ENCODE measurements around the gene ADAMTS14.
"Not testable (repeated sequence)": the region's sequence is repeated elsewhere in the genome, so short reads cannot be mapped to it uniquely, and the experiment has no call there.

The ADAMTS14 gene

DNA sequence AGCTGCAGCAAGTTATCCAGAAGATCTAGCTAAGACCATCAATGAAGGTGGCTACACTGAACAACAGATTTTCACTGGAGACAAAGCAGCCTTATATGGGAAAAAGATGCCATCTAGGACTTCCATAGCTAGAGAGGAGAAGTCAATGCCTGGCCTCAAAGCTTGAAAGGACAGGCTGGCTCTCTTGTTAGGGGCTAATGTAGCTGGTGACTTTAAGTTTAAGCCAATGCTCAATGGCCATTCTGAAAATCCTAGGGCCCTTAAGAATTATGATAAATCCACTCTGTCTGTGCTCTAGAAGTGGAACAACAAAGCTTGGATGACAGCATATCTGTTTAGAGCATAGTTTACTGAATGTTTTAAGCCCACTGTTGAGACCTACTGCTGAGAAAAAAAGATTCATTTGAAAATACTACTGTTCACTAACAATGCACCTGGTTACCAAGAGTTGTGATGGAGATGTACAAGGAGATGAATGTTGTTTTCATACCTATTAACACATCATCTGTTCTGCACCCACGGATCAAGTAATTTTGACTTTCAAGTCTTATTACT, 13.6 kb upstream of the ADAMTS14 start:
- DNase-seq, result no peak

DNA sequence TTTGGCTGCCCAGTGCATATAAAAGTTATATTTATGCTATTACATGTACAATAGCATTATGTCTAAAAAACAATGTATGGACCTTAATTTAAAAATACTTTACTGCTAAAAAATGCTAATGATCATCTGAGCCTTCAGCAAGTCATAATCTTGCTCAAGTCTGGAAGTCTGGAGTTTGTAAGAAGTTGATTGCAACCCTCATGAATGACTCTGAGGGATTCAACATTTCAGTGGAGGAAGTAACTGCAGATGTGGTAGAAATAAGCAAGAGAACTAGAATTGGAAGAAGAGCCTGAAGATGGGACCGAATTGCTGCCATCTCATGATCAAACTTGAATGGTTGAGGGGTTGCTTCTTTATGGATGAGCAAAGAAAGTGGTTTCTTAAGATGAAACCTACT, 13.0 kb upstream of the ADAMTS14 start:
- no peak for DNase-seq

DNA sequence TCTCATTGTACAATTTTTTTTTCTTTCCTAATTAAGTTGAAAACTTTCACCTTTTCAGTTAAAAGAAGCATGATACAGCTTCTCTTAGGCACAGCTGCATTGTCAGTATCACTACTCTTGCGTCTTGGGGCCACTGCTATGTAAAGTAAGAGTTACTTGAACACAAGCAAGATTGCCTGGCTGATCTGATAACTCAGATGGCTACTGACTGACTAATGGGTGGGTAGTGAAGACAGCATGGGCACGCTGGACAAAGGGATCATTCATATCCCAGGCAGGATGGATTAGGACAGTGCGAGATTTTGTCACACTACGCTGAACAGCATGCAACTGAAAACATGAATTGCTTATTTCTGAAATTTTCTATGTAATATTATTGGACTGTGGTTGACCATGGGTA, 11.6 kb upstream of the ADAMTS14 start:
- DNase-seq, result no peak

DNA sequence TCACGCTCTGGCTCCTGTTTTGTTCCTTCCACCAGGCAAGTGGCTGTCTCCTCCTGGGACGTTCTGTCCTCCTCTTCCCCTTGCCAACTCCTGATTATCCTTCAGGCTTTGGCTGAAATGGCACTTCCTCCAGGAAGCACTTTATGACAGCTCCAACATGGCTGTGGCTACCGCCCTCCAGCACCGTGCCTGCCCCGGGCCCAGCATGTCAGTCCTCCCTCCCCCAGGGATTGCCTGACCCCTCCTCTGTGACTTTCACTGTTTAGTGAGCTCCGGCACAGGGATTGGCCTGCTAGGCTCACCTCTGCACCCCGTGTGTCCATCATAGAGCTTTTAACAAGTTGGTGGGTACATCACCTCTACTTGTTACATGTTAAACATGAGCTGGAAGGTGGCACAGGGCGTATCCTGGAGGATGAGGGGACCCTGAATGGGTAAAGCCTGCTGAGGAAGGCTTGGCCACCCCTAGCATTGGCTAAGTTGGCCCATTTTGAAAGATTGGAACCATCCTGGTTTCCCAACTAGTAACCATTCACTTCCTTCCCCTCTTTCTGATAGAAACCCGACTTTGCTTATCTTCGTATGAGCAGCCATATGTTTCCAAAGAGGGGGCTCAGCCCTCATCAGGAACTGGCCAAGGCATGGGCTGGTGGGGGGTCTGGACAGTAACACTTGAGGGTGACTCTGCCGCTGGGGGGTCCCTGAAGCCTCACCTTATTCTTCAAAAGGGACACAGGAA, 10.5 kb upstream of the ADAMTS14 start:
- DNase-seq, result no peak

DNA sequence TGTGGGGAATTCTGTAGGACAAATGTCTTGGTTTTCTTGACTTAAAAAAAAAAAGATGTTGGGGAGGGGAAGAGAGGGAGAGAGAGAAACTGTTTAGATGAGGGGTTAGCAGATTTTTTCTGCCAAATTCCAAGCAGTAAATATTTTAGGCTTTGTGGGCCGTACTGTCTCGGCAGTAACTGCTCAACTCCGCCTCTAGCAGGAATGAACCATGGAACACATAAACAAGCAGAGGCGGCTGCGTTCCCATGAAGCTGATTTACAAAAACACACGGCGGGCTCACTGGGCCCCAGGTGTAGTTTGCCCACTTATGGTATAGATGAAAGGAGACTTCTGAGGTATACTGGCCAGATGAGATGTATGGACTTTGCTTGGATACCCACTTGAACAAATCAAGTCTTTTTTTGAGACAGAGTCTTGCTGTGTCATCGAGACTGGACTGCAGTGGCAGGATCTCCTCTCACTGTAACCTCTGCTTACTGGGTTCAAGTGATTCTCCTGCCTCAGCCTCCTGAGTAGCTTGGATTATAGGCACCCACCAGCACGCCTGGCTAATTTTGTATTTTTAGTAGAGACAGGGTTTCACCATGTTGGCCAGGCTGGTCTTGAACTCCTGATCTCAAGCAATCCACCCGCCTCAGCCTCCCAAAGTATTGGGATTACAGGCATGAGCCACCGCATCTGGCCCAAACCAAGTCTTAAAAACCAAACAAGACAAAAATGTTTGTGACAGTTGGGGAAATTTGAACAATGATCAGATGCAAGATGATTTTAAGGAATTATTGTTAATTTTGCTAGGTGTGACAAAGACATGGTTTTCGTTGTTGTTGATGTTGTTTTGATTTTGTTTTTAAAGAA, 9.7 kb upstream of the ADAMTS14 start:
- no peak for DNase-seq

DNA sequence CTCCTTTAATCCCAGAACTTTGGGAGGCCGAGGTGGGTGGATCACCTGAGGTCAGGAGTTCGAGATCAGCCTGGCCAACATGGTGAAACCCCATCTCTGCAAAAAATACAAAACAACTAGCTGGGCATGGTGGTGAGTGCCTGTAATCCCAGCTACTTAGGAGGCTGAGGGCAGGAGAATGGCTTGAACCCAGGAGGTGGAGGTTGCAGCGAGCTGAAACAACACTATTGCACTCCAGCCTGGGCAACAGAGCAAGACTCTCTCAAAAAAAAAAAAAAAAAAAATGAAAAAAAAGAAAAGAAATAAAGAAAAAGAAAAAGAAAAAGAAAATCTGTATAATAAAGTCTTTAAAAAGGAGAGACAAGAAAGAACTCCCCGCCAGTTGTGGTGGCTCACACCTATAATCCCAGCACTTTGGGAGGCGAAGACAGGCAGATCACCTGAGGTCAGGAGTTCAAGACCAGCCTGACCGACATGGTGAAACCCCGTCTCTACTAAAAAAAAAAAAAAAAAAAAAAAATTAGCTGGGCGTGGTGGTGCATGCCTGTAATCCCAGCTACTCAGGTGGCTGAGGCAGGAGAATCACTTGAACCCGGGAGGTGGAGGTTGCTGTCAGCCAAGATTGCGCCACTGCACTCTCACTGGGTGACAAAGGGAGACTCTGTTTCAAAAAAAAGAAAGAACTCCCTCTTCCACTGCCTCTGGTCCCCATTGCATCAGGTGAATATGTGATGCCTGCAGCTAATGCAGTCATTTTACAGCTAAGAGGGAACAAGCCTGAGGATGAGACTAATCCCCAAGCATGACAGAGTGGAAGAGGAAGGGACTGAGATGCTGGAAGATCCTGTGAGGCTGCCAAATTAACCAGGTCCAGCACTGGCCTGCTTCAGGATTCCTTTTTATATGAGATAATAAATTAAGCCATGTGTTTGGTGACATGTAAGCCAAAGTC, 8.6 kb upstream of the ADAMTS14 start:
- DNase-seq, result not testable (repeated sequence)

DNA sequence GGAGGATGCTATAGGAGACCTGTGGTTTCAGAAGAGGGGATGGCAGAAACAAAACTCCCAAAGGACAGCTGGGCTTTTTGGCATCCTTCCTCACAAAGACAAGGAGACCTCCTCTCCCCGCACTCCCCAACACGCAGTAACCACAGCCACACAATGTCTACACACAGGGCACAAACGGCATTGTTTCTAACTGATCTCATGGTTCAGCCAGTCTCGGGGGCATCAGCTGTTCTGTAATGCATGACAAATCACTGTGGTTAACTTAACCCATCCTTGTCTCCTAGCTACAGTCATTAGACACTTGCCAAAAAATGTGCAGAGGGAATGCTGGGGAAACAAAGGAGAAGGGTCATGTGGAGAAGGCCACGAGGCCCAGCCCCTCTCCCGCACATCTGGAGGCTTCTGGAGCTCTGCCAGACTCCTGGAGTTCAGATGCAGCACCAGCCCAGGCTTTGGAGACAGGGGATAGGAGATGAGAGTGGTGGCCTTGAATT, 7.6 kb upstream of the ADAMTS14 start:
- no peak for DNase-seq

DNA sequence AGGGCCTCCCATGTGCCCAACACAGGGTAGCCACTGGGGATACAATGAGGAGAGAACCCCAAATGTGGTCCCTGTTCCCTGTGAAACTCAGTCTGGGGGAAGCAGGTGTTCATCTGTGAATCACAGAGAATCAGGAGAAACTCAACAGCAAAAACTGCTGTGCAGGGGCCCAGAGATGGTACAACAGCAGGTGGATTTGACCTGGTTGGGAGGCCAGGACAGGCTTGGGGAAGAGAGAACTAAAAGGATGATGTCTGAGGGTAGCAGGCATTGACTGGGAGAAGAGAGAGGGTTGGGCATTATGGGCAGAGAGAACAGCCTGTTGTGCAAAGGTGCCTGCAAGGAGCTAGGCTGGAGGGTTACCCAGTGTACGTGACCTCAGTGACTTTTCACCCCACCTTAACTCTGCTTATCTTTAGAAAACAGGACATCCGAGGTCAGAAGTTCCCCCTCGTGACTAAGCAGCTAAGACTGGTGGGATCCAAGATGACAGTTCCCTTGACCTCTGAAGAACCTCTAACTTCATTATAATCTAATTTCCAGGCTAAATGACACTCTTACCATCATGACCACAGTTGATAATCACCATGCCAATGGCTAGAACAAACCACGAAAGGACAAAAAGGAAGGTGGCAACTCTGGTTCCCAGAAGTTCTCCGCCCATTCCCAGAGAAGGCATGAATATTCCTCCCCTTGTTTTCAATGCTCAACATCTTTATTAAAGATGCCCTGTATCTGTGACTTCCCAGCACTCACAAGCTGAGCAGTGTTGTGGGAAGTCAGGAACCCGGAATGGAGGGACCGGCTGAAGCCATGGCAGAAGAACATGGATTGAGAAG, 5.1 kb upstream of the ADAMTS14 start:
- no peak for DNase-seq

DNA sequence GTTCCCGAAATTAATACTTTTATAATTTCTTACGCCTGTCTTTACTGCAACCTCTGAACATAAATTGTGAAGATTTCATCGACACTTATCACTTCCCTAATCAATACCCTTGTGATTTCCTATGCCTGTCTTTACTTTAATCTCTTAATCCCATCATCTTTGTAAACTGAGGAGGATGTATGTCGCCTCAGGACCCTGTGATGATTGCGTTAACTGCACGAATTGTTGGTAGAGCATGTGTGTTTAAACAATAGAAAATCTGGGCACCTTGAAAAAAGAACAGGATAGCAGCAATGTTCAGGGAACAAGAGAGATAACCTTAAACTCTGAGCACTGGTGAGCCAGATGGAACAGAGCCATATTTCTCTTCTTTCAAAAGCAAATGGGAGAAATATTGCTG, 4.5 kb upstream of the ADAMTS14 start:
- DNase-seq, result not testable (repeated sequence)

DNA sequence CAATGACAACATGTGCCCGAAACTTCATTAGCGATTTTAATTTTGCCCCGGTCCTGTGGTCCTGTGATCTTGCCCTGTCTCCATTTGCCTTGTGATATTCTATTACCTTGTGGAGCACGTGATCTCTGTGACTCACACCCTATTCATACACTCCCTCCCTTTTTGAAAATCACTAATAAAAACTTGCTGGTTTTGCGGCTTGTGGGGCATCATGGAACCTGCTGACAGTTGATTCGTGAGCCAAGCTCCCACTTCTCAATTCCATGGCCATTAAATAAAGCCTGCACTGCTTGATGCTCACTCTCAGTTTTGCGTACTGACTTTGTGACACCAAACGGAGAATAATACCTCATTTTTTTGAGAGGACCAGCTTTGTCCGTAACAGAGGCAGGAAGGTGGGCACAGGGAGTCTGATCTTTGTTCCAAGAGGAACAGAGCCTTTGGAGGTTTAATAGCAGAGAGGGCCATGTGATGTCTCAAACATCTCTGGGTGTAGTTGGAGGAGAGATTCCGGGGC, 3.8 kb upstream of the ADAMTS14 start:
- no peak for DNase-seq

DNA sequence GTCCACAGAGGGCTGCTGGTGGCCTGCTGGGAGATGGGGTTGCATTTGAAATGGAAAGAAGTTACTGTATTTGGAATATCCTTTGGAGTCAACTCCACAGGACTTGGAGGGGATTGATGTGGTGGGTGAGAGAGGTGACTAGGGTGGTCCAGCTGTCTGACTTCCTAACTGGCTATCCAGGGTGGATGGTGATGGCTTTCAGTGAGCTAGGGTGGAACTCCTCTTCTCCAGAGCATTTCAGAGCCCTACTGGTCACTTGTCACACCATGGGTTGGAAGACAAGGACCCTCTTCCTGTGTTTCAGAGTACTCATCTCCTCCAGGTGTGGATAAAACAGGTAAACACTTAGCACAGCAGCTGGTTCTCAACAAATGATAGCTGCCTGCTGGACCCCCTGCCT, 3.3 kb upstream of the ADAMTS14 start:
- no peak for DNase-seq

DNA sequence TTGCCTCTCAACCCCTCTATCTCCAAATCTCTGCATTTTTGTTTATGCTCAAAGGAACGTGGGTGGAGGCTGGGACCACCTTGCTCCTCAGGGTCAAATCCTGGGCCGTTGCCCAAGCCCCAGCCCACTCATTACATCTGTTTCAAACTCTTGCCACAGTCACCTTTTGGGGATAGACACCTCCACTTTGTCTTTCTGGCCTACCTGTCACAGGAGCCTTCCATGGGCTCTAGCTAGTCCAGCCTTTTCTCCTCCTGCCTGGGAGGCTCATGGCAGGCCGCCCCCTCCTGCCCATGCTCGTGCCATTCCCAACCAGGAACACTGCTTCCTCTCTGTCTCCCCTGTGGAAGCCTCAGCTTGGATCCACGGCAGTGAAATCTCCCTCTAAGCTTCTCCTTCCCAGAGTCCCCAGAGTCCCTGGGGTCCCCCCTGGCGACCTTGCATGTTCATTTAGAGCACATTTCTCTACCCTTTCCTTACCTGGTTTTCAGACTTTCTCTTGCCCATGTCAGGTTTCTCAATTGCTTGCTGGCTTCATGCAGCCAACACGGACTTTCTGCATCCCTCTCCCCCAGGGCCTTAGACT, 2.5 kb upstream of the ADAMTS14 start:
- no peak for DNase-seq

DNA sequence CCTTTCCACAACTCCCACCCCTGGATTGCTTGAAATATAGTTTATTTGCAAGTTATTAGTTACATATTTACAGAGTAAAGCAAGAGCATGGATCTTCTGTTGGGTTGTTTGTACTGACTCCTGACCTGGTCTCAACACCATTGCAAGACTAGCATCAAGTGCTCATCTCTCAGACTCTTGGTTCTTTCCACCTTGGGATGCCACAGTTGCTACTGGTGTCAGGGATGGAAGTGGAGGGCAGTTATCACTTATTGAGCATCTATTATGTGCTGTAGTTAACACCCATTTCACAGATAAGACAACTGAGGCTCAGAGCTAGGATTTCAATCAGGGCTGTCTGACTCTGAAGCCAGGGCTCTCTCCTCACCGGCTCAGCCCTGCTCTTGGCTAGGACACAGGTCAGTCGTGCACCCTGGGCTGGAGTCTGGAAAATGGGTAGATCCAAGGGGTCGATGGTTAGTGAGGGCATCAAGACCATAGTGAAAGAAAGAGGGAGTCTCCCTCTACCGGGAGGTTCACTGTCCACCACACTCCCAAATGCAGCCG, 614 bp upstream of the ADAMTS14 start:
- no peak for DNase-seq

DNA sequence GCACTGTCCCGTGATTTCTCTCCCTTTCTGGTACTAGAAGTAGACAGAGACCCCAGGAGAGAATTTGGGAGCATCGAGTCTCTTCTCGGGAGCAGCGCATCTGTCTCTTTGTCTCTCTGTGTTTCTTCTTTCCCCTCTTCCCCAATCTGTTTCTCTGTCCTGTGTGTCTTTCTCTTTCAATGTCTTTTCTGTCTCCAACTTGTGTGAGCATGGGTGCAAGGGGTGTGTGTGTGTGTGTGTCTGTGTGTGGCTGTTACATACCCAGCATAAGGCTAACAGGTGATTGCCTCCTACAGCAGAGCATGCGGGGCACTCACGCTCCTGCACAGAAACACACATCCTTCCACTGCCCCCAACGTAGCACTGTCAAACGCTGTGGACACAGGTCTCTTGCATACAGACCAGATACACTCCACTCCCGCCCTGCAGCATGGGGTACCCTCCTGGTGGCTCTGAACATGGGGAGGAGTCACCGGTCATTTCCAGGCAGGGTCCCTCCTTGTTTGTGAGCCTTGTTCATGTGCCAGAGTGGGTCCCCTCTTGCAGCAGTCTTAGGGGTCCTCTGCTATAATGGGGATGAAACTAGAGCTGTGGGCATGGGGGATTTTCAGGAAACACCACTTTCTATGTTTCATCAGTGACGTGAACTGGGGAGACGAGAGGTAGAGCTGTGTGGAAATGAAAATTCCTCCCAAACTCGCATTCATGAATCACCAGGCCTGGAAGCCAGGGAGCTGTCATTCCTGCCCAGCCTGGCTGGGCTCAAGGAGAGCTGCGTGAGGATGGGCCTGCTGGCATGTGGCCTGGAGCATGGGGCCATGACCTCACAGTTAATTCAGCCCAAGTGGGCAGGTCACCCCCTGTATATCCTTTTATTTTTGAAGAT, 980 bp downstream of the ADAMTS14 start:
- DNase-seq, result no peak

DNA sequence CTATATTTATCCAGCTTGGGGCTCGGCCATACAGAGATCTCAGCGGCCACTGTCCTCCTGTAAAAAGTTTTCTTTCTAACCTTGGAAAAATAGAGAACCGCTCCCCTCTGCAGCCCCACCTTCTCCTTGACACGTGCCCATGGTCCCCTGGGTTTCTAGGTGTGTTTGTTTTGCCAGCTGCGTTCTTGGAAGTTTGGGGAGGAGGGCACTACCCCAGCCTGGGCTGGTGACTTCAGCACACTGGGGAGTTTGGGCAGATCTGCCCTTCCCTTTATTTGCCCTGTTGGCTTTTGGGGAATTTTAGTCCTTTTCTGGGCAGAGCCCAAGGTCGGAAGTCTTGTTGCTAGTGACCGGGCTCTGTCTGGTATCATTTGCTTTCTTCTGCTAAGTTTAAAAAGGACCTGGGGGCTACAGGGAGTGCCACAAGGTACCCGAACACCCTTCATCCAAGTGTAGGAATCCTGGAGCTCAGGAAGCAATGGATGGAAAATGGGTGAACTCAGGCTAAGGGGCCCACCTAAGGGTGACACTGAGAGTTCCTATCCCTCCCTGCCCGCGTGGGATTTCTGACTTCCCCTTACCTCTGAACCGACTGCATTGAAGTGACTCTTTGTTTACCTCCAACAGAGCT, 1.7 kb downstream of the ADAMTS14 start:
- DNase-seq, result no peak

DNA sequence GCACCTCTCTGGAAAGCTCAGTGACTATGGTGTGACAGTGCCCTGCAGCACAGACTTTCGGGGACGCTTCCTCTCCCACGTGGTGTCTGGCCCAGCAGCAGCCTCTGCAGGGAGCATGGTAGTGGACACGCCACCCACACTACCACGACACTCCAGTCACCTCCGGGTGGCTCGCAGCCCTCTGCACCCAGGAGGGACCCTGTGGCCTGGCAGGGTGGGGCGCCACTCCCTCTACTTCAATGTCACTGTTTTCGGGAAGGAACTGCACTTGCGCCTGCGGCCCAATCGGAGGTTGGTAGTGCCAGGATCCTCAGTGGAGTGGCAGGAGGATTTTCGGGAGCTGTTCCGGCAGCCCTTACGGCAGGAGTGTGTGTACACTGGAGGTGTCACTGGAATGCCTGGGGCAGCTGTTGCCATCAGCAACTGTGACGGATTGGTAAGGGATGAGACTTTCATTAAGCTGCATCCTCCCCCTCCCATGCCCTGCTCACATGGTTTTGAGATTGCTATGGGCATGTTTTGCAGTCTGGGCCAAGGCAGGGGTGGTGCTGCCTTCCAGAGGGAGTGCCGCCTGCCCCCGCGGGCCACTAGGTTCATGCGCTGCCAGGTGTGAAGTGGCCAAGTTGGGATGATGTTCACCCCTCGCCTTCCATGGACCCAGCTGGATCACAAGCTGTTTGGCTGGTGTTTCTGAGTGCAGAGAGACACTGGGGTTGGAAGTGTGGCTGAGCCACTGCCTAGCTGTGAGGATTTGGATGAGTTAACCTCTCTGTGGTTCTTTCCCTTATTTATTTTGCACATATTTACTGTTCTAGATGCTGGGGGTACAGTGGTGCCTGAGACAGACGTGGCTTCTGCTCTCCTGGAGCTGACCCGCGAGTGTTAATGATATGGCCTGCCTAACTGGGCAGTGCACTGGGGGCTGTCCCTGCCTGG, 2.5 kb downstream of the ADAMTS14 start:
- no peak for DNase-seq

DNA sequence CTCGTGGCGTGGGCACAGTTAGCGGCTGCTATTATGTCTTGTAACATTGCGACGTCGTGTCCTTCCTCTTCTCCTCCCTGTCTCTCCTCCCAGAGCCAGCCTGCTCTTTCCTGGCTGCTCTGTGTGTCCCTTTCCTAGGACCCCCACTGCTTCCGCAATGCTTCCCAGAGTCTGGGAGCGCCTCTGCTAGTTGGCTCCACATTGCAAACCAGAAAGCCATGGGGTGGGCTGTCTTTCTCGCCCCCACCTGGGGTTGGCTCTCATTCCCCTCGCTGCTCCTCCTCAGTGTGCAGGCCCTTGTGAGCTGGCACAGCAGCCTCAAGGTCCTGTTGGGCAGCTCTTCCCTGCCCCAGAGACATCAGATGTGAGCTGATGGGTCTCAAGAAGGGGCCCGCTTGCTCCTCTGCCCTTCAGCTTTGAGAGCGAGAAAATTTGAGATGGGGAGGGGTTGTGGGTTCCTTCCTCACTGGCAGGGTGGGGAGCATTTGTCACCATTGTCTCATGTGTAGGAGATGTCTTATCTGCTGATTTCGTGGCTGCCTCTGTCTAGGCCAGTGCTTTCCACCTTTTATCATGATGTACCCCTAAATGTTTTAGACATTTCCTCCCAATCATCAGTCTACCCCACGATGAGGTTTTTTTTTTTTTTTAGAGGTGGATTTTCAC, 3.3 kb downstream of the ADAMTS14 start:
- DNase-seq, result no peak

Data from central memory CD4-positive, alpha-beta T cell (primary cell).